Lung (tissue), 12 donors: ENCODE data around the gene CTTN. TPM values are rescaled to one million over a fixed set of nuclear protein-coding genes. Genes with fewer than 3 reads are reported as not detected.

Source experiments
- ATAC-seq: fragments of 200-7000 bp; cut with Tn5 transposase; one replicate; pipeline ENCODE4 v1.9.1; 2020; ENCODE audit warnings: moderate number of reproducible peaks; ENCODE audit not compliant: insufficient read depth, low FRiP score
- DNase-seq, 3 donors: peaks; one replicate each; pipeline ENCODE4 v3.0.0-alpha.2; 2013 to 2017
- H3K27ac ChIP-seq, 2 donors: one replicate each; pipeline ENCODE4 v1.5.1; 2013; ENCODE audit warnings: mild to moderate bottlenecking in 2 of 2, moderate library complexity in 2 of 2, control low read depth in 1 of 2, inconsistent platforms in 1 of 2, low read depth in 1 of 2, low read length in 1 of 2
- H3K27me3 ChIP-seq, 3 donors: one replicate each; pipeline ENCODE4 v1.5.1; 2013; ENCODE audit warnings: low read length in 2 of 3; ENCODE audit not compliant: control insufficient read depth in 3 of 3, insufficient read depth in 3 of 3
- H3K36me3 ChIP-seq, 4 donors: one replicate each; pipeline ENCODE4 v1.5.1; 2013; ENCODE audit warnings: low read length in 4 of 4, mild to moderate bottlenecking in 1 of 4, moderate library complexity in 1 of 4; ENCODE audit not compliant: control insufficient read depth in 4 of 4, insufficient read depth in 4 of 4
- H3K4me1 ChIP-seq, 5 donors: one replicate each; pipeline ENCODE4 v1.5.1; 2013; ENCODE audit warnings: low read length in 5 of 5, mild to moderate bottlenecking in 2 of 5, moderate library complexity in 1 of 5; ENCODE audit not compliant: control insufficient read depth in 5 of 5, insufficient read depth in 5 of 5
- H3K4me3 ChIP-seq: one replicate; pipeline ENCODE4 v1.5.1; 2013; ENCODE audit warnings: mild to moderate bottlenecking, control low read depth, moderate library complexity
- H3K9ac ChIP-seq, 2 donors: one replicate each; pipeline ENCODE4 v1.5.1; 2013; ENCODE audit warnings: low read length in 2 of 2, control low read depth in 1 of 2; ENCODE audit not compliant: insufficient read depth in 1 of 2
- H3K9me3 ChIP-seq, 4 donors: one replicate each; pipeline ENCODE4 v1.5.1; 2013; ENCODE audit warnings: low read length in 3 of 4, mild to moderate bottlenecking in 1 of 4, moderate library complexity in 1 of 4; ENCODE audit not compliant: control insufficient read depth in 4 of 4, insufficient read depth in 3 of 4
- CTCF ChIP-seq: IDR thresholded peaks from 2 replicates; pipeline ENCODE4 v1.5.1; 2012; ENCODE audit warnings: mild to moderate bottlenecking; ENCODE audit errors: control extremely low read depth, extremely low read depth
- WGBS, 2 donors: extraction: QIAGEN DNeasy Blood & Tissue Kit; methylation state at CpG; one replicate each; pipeline ENCODE4 v1.1.7; 2013; 5-methylcytosine and 5-hydroxymethylcytosine counted together
- polyA plus RNA-seq, 2 donors: library from polyadenylated mRNA; stranded (reverse); fragments of 200-250 nt; gene quantifications; one replicate each; pipeline ENCODE4 v1.2.1, GENCODE V29; 2013
- total RNA-seq, 2 donors: library from RNA; depleted of rRNA in 1 of 2; stranded (reverse); fragments of >200 nt in 1 of 2; gene quantifications; one replicate each; pipeline ENCODE4 v1.2.1, GENCODE V29; 2014 to 2021
- donor health status: control.
- donor health status: control.
- donor health status: Bipolar disorder and iron deficiency.
- donor health status: healthy.
- donor health status: DM: yes; HTN: yes; CAD: no.

CTTN gene
- total and polyA plus RNA-seq, 4 donors = 89.8 to 235 (median 154) TPM

- ATAC-seq (no peak), DNase-seq (no peak)
- Histone ChIP-seq H3K27ac (no peak overlapping the region), H3K4me3 (no peak overlapping the region), H3K27me3 (no peaks in the 10 kb centered on the region), H3K9ac (no peak overlapping the region), H3K36me3 (peaks cover 34 to 43% (median 36%) of the 10 kb centered on the region in 4 donors), H3K4me1 (no peaks in the 10 kb centered on the region), H3K9me3 (no peaks in the 10 kb centered on the region)
- TF ChIP-seq CTCF = no peak
- WGBS, 2 donors = 84 to 89% methylated on average over 19 of the region's 19 CpGs
Observed at GRCh38 chr11:70353900-70354568, 44.3 kb upstream of the CTTN start.

DNA sequence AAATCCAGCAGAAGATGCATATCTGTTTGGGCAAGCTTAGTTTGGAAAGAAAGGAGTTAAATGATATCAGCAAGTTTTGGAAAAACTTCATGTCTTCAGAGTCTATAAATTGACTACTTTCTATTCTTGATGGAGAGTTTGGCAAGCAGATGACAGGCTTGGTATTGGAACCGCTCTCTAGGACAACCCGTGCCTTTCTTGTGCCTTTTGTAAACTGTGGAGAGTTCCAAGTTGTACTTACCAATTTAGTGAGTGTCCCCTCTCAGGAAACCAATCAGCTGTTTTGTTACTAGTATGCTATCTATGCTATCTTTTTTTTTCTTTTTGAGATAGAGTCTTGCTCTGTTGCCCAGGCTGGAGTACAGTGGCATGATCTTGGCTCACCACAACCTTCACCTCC, 43.7 kb upstream of the CTTN start:
- Histone ChIP-seq H3K36me3 (peaks cover 29 to 40% (median 33%) of the 10 kb centered on the region in 4 donors), H3K9me3 (no peaks in the 10 kb centered on the region), H3K9ac (no peak overlapping the region), H3K4me1 (no peaks in the 10 kb centered on the region), H3K27ac (no peak overlapping the region), H3K27me3 (no peaks in the 10 kb centered on the region), H3K4me3 (no peak overlapping the region)
- WGBS, 2 donors = 94 to 98% methylated on average over 2 of the region's 2 CpGs
- TF ChIP-seq CTCF = no peak
- DNase-seq = no peak
- ATAC-seq = no peak

- H3K9ac ChIP-seq = no peak overlapping the region
- 55 to 75% methylated on average over 11 of the region's 11 CpGs for WGBS, 2 donors
Observed at GRCh38 chr11:70358753-70359152, 39.6 kb upstream of the CTTN start.

More at GRCh38 chr11:70358753-70359152, 39.6 kb upstream of the CTTN start:
- H3K9me3 ChIP-seq = peaks cover 0 to 4% (median 0%) of the 10 kb centered on the region in 4 donors
- no peak for TF ChIP-seq CTCF
- no peak overlapping the region for H3K4me3 ChIP-seq
- DNase-seq = no peak
- no peak for ATAC-seq
- no peak overlapping the region for H3K27ac ChIP-seq
- no peaks in the 10 kb centered on the region for H3K27me3 ChIP-seq
- peaks cover 29 to 48% (median 35%) of the 10 kb centered on the region in 4 donors for H3K36me3 ChIP-seq
- H3K4me1 ChIP-seq = no peaks in the 10 kb centered on the region
